Activated T-cell treated with anti-CD3 and anti-CD28 coated beads, Interleukin-2, amount 50 U/mL, for 4 hours (primary cell): ENCODE measurements around the gene CYP19A1. TPM values are rescaled to one million over a fixed set of nuclear protein-coding genes. Genes with fewer than 3 reads are reported as not detected.

ENCODE experiments used
- ATAC-seq, 2 donors: fragments of 200-7000 bp; cut with Tn5 transposase; one replicate each; pipeline ENCODE4 v1.10.0; 2021
- DNase-seq: peaks from one replicate; pipeline ENCODE4 v3.0.0-alpha.2; 2020
- H3K27me3 Mint-ChIP-seq: one replicate; pipeline ENCODE4 v1.8.0; 2021; ENCODE audit warnings: low read depth, mixed read lengths
- H3K36me3 Mint-ChIP-seq: one replicate; pipeline ENCODE4 v1.8.0; 2022; ENCODE audit warnings: mixed read lengths; ENCODE audit not compliant: insufficient read depth
- H3K4me1 Mint-ChIP-seq: one replicate; pipeline ENCODE4 v1.8.0; 2021; ENCODE audit warnings: low read depth, mixed read lengths
- H3K4me3 Mint-ChIP-seq: one replicate; pipeline ENCODE4 v1.8.0; 2021; ENCODE audit warnings: mild to moderate bottlenecking, moderate library complexity, mixed read lengths
- H3K9me3 Mint-ChIP-seq: one replicate; pipeline ENCODE4 v1.8.0; 2021; ENCODE audit warnings: mixed read lengths
- total RNA-seq, 3 donors: library from RNA; stranded (reverse); gene quantifications; one replicate each; pipeline ENCODE4 v1.2.1, GENCODE V29; 2021

CYP19A1 gene
- total RNA-seq, 3 donors from 2014 or later = 0.40 TPM; not detected in 2

- ATAC-seq = no peak
- H3K36me3 Mint-ChIP-seq = no peaks in the 10 kb centered on the region
- H3K27me3 Mint-ChIP-seq = peaks cover 6% of the 10 kb centered on the region
Observed at GRCh38 chr15:51368751-51369450, 30.5 kb upstream of the CYP19A1 start.

DNA sequence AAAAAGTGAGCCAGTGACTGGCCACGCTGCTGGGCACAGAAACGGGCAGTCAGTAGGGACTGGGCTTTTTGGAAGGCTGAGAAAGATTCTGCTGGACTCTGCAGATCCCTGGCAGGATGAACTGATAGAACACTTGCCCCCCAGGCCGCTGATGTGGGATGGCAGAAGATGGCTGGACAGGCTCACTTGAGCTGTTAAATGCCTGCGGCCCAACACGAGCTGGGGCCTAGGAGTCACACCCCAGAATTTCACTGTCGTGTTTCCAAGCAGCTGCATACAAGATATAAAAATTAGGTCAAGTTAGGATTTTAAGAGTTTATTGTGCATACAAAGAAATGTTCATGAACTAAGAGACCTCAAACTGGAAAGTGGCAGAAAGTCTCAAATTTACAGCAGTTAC, 29.9 kb upstream of the CYP19A1 start:
- ATAC-seq (no peak), DNase-seq (no peak)
- peaks cover 6% of the 10 kb centered on the region for H3K27me3 Mint-ChIP-seq
- H3K4me1 Mint-ChIP-seq = no peaks in the 10 kb centered on the region
- H3K9me3 Mint-ChIP-seq = no peaks in the 10 kb centered on the region
- no peak overlapping the region for H3K4me3 Mint-ChIP-seq
- no peaks in the 10 kb centered on the region for H3K36me3 Mint-ChIP-seq

More at GRCh38 chr15:51368751-51369450, 30.5 kb upstream of the CYP19A1 start:
- H3K4me3 Mint-ChIP-seq = no peak overlapping the region
- DNase-seq = no peak
- no peaks in the 10 kb centered on the region for H3K9me3 Mint-ChIP-seq
- no peaks in the 10 kb centered on the region for H3K4me1 Mint-ChIP-seq

DNA sequence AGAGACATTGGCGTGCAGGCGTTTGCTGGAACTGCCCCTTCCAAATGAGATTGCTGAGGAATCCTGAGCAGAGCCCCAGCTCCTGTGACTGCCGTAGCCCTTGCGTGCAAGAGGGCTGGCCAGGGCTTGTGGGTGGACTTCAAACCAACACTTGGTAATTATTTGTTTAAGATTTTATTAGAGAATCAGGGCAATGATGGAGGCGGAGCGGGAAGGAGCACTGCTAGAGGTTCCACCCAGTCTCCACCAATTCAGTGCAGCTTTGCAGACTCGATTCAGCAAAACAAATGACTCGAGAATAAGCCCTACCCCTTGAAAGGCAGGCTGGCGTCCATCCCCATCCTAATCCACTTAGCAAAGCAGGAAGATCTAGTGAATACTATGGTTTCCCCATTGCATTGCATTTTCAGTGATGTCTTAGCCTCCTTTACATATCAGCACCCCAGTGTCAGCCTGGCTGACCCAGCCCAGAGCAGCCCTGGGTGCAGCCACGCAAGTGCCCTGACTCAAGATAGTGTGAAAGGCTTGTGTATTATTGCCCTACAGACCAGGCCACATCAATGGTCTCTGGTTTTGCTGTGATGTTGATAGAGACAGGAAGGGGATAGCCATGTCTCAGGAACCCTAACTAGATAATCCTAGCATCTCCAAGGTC, 29.1 kb upstream of the CYP19A1 start:
- Mint-ChIP-seq H3K9me3 (no peaks in the 10 kb centered on the region), H3K4me3 (no peak overlapping the region), H3K36me3 (no peaks in the 10 kb centered on the region), H3K4me1 (no peaks in the 10 kb centered on the region), H3K27me3 (peaks cover 6% of the 10 kb centered on the region)
- DNase-seq = no peak
- no peak for ATAC-seq

DNA sequence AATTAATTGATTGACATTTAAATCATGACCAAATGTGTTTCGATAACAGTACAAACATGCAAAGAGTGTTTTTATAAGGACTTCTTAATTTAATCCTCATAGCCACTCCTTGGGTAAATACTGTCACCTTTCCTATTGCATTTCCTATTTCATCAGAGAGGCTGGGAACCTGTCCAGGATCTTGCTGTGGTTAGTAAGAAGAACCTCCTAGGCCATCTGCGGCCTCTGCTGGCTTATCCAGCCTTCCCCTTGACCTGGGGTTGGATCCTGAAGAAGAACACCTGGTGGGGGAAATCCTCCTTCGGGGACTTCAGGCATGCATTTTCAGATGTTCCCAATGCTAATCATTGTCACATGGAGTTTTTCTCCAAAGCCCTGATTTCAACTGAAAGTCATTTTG, 28.5 kb upstream of the CYP19A1 start:
- Mint-ChIP-seq H3K27me3 (peaks cover 6% of the 10 kb centered on the region), H3K4me3 (no peak overlapping the region), H3K9me3 (no peaks in the 10 kb centered on the region), H3K4me1 (no peaks in the 10 kb centered on the region), H3K36me3 (no peaks in the 10 kb centered on the region)
- DNase-seq = no peak
- ATAC-seq = no peak

GRCh38 chr15:51366071-51366470, 27.7 kb upstream of the CYP19A1 start:
- DNase-seq (no peak), ATAC-seq (no peak)
- Mint-ChIP-seq H3K9me3 (no peaks in the 10 kb centered on the region), H3K36me3 (no peaks in the 10 kb centered on the region), H3K27me3 (peaks cover 6% of the 10 kb centered on the region), H3K4me3 (no peak overlapping the region), H3K4me1 (no peaks in the 10 kb centered on the region)

GRCh38 chr15:51365417-51365816, 27.0 kb upstream of the CYP19A1 start:
- H3K36me3 Mint-ChIP-seq = no peaks in the 10 kb centered on the region

DNA sequence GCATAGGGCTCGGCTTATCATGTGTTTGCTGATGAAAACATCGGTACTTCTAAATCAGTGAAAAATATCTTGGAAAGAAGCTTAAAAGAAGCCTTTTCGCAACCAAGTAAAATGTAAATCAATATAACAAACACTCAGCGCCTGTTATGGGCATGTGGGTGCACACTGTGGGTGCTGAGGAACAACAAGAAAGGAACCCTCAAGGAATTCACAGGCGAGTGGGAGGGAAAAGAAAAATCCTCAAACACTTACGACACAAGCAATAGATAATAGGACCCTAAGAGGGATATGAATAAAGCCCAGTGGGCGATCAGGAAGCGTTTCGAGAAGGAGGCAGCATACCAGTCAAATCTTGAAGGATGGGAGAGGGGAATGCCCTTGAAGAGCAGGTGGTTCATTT, 25.0 kb upstream of the CYP19A1 start:
- Mint-ChIP-seq H3K4me1 (no peaks in the 10 kb centered on the region), H3K36me3 (no peaks in the 10 kb centered on the region), H3K9me3 (no peaks in the 10 kb centered on the region), H3K4me3 (no peak overlapping the region), H3K27me3 (peaks cover 6% of the 10 kb centered on the region)
- no peak for DNase-seq
- ATAC-seq = no peak

More at GRCh38 chr15:51365417-51365816, 27.0 kb upstream of the CYP19A1 start:
- no peak for ATAC-seq
- Mint-ChIP-seq H3K4me3 (no peak overlapping the region), H3K9me3 (no peaks in the 10 kb centered on the region), H3K4me1 (no peaks in the 10 kb centered on the region), H3K27me3 (peaks cover 6% of the 10 kb centered on the region)
- DNase-seq = no peak

- no peak for ATAC-seq
- Mint-ChIP-seq H3K9me3 (no peaks in the 10 kb centered on the region), H3K4me1 (no peaks in the 10 kb centered on the region), H3K4me3 (no peak overlapping the region), H3K36me3 (no peaks in the 10 kb centered on the region), H3K27me3 (no peaks in the 10 kb centered on the region)
- no peak for DNase-seq
Observed at GRCh38 chr15:51359981-51360380, 21.6 kb upstream of the CYP19A1 start.

DNA sequence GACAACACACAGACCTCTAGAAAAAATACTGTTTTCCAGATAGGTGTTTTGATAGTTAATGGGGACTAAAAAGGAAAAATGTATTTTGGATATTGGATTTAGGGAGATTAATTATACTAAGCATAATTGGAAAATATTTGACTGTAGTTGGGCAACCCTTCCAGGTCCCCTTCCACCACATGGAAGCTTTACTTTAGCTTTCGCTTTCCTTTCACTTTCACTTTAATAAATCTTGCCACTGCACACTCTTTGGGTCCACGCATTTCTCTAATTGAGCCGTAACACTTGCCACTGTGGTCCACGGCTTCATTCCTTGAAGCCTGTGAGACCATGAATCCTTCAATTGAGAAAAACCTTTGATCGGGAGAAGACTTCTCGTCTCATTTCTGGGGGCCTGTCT, 18.6 kb upstream of the CYP19A1 start:
- ATAC-seq (no peak), DNase-seq (no peak)
- H3K4me1 Mint-ChIP-seq = no peaks in the 10 kb centered on the region
- no peak overlapping the region for H3K4me3 Mint-ChIP-seq
- H3K9me3 Mint-ChIP-seq = no peaks in the 10 kb centered on the region
- H3K27me3 Mint-ChIP-seq = peaks cover 2% of the 10 kb centered on the region
- H3K36me3 Mint-ChIP-seq = no peaks in the 10 kb centered on the region

DNA sequence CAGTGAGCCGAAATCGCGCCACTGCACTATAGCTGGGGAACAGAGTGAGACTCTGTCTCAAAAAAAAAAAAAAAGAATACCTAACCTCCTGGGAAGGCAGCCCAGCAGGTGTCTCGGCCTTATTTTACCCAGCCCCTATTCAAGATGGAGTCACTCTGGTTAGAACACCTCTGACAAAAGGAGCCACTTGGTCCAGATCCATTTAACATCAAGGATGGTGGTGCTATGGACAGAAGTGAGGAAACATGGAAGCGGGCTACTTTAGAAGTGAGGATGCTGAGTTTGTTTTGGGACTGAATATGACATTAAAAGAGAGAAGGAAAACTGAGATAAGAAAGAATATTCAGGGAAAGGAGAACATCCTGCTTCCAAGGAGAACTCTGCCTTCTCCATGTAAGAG, 17.8 kb upstream of the CYP19A1 start:
- Mint-ChIP-seq H3K36me3 (no peaks in the 10 kb centered on the region), H3K4me3 (no peak overlapping the region), H3K4me1 (no peaks in the 10 kb centered on the region), H3K27me3 (peaks cover 10% of the 10 kb centered on the region), H3K9me3 (no peaks in the 10 kb centered on the region)
- DNase-seq = no peak
- ATAC-seq = no peak

DNA sequence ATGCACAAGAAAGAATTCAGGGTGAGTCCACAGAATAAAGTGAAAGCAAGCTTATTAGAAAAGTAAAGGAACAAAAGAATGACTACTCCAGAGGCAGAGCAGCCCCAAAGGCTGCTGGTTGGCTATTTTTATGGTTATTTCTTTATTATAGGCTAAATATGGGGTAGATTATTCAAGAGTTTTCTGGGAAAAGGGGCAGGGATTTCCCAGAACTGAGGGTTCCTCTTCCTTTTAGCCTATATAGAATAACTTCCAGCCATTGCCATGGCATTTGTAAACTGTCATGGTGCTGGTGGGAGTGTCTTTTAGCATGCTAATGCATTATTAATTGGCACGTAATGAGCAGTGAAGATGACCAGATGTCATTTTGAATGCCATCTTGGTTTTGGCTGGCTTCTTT, 16.7 kb upstream of the CYP19A1 start:
- no peaks in the 10 kb centered on the region for H3K36me3 Mint-ChIP-seq

DNA sequence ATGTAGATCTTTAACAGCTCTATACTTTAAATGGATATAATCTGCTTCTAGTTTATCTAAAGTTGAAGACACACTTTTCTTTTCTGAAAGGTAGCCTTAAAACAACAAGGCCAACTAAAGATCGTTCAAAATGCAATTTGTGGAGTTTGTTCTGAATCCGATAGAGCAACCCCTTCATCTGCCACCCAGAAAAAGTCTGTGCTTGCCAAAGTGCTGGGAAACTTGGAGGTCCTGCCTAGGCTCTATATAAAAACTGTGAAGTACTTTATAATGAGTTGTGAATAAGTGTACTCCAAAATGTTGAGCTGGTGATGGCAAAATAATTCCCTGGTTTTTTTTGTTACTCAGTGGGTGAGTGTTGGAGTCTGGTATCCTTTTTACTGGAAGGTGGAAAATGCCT, 15.6 kb upstream of the CYP19A1 start:
- H3K9me3 Mint-ChIP-seq = no peaks in the 10 kb centered on the region
- H3K4me1 Mint-ChIP-seq = no peaks in the 10 kb centered on the region
- H3K4me3 Mint-ChIP-seq = no peak overlapping the region
- DNase-seq (no peak), ATAC-seq (no peak)
- H3K27me3 Mint-ChIP-seq = peaks cover 12% of the 10 kb centered on the region
- no peaks in the 10 kb centered on the region for H3K36me3 Mint-ChIP-seq

More for the DNA sequence above, 16.7 kb upstream of the CYP19A1 start:
- peaks cover 12% of the 10 kb centered on the region for H3K27me3 Mint-ChIP-seq
- no peak for ATAC-seq
- no peaks in the 10 kb centered on the region for H3K4me1 Mint-ChIP-seq
- no peak for DNase-seq
- no peaks in the 10 kb centered on the region for H3K9me3 Mint-ChIP-seq
- no peak overlapping the region for H3K4me3 Mint-ChIP-seq

GRCh38 chr15:51350723-51351122, 12.3 kb upstream of the CYP19A1 start:
- Mint-ChIP-seq H3K9me3 (no peaks in the 10 kb centered on the region), H3K4me1 (no peaks in the 10 kb centered on the region), H3K27me3 (peaks cover 12% of the 10 kb centered on the region), H3K4me3 (no peak overlapping the region), H3K36me3 (no peaks in the 10 kb centered on the region)
- DNase-seq (no peak), ATAC-seq (no peak)

- no peak for DNase-seq
- Mint-ChIP-seq H3K9me3 (no peaks in the 10 kb centered on the region), H3K27me3 (peaks cover 10% of the 10 kb centered on the region), H3K36me3 (no peaks in the 10 kb centered on the region), H3K4me1 (no peaks in the 10 kb centered on the region), H3K4me3 (no peak overlapping the region)
- ATAC-seq = no peak
Observed at GRCh38 chr15:51349156-51349844, 10.9 kb upstream of the CYP19A1 start.

DNA sequence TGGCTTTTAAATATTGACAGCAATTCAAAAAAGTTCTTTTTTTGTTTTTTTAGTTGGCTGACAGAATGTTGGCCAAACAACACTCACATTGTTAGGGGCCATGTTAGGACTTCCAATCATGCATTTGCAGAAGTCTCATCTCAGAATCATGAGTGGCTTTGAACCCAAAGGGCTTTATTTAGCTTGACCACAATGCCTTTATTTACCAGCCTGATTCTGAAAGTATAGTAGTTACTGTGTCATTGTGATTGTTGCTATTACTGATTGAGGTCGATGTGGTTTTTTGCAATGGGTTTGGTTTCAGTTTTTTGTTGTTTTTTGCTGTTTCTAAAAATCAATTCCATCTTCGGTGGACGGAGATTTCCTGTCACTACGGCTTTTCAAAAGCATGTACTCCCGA, 10.3 kb upstream of the CYP19A1 start:
- no peaks in the 10 kb centered on the region for H3K4me1 Mint-ChIP-seq
- H3K27me3 Mint-ChIP-seq = peaks cover 10% of the 10 kb centered on the region
- no peak overlapping the region for H3K4me3 Mint-ChIP-seq
- DNase-seq = no peak
- H3K36me3 Mint-ChIP-seq = no peaks in the 10 kb centered on the region
- ATAC-seq = no peak
- H3K9me3 Mint-ChIP-seq = no peaks in the 10 kb centered on the region
